Osteocyte (in vitro differentiated cells): ENCODE measurements around the gene PPP1CC. TPM values are rescaled to one million over a fixed set of nuclear protein-coding genes. Genes with fewer than 3 reads are reported as not detected.

Source experiments
- DNase-seq: peaks from one replicate; pipeline ENCODE4 v3.0.0; 2021; ENCODE audit warnings: mixed read lengths; ENCODE audit not compliant: unreplicated experiment; ENCODE audit errors: extremely low spot score
- H3K27ac Mint-ChIP-seq: one replicate; pipeline ENCODE4 v1.8.0; 2021; ENCODE audit warnings: mild to moderate bottlenecking, mixed read lengths; ENCODE audit not compliant: unreplicated experiment
- H3K27me3 Mint-ChIP-seq: one replicate; pipeline ENCODE4 v1.8.0; 2021; ENCODE audit warnings: mixed read lengths; ENCODE audit not compliant: unreplicated experiment
- H3K36me3 Mint-ChIP-seq: one replicate; pipeline ENCODE4 v1.8.0; 2021; ENCODE audit warnings: mixed read lengths; ENCODE audit not compliant: unreplicated experiment
- H3K4me1 Mint-ChIP-seq: one replicate; pipeline ENCODE4 v1.8.0; 2021; ENCODE audit warnings: mixed read lengths; ENCODE audit not compliant: unreplicated experiment
- H3K4me3 Mint-ChIP-seq: one replicate; pipeline ENCODE4 v1.8.0; 2021; ENCODE audit warnings: mild to moderate bottlenecking, moderate library complexity, mixed read lengths; ENCODE audit not compliant: unreplicated experiment
- H3K9me3 Mint-ChIP-seq: one replicate; pipeline ENCODE4 v1.8.0; 2021; ENCODE audit warnings: mixed read lengths; ENCODE audit not compliant: unreplicated experiment
- total RNA-seq: library from RNA; stranded (reverse); gene quantifications from 2 replicates; pipeline ENCODE4 v1.2.1, GENCODE V29; 2021
- TF ChIP-seq, protein P1 (sequence below): fragments of 200-600 bp; sonication (generic); IDR thresholded peaks from 2 replicates; pipeline ENCODE4 v1.5.0; 2021; ENCODE audit warnings: antibody characterized with exemption, mild to moderate bottlenecking, moderate library complexity

PPP1CC gene
- total RNA-seq, 1 donor from 2014 or later = 102 TPM

DNA sequence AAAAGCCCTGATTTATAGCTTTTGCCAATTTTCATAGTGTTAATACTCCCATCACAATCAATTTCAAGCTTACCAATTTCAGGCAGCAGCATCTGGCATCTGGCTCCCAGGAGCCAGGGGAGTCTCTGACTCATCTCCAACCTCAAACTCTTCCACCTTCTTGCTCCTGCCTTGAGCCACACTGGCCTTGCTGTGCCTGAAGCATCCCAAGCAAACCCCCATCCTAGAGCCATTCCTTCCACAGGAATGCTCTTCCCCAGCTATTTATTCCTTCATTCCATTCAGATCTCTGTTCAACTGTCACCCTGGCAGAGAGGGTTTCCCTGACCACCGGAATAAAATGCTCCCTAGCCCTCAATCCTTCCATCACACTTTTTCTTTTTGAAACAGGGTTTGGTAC lies 13.9 kb upstream of the PPP1CC start:
- no peak for DNase-seq
- Mint-ChIP-seq H3K4me1 (peaks cover 2% of the 10 kb centered on the region), H3K27me3 (no peaks in the 10 kb centered on the region)

DNA sequence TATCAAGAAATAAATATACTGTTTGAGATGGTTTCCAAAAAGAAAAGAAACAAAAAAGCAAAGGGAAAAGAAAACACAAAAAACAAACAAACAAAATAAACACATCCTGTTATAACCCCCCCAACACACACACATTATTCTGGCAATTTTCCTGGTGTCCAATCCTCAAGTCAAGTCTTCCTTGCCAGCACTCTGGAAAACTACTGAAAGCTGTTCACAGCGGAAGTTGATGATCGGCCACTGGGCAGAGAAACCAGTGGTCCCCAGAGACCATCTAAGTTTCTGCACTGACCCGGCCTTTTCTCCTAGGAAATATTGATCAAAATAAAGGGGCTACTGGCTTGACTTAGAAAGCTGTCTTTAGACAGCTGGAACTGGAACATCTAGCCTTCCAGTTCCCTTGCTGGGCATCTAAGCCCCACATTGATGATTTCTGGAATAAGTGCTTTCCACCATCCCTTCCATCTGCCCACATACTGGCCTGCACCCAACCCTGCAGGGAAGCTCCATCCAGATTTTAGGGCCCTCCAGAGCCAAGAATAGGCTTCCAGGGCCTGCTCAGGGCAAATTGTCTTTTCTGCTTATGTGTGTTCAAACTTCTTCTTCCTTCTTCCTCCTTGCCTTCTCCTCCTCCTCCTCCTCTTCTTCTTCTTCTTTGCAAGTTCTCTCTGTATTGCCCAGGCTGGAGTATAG lies 11.6 kb upstream of the PPP1CC start:
- no peaks in the 10 kb centered on the region for H3K27me3 Mint-ChIP-seq
- H3K4me1 Mint-ChIP-seq = peaks cover 2% of the 10 kb centered on the region
- H3K9me3 Mint-ChIP-seq = no peaks in the 10 kb centered on the region
- H3K27ac Mint-ChIP-seq = no peak overlapping the region
- TF ChIP-seq, protein P1, sequence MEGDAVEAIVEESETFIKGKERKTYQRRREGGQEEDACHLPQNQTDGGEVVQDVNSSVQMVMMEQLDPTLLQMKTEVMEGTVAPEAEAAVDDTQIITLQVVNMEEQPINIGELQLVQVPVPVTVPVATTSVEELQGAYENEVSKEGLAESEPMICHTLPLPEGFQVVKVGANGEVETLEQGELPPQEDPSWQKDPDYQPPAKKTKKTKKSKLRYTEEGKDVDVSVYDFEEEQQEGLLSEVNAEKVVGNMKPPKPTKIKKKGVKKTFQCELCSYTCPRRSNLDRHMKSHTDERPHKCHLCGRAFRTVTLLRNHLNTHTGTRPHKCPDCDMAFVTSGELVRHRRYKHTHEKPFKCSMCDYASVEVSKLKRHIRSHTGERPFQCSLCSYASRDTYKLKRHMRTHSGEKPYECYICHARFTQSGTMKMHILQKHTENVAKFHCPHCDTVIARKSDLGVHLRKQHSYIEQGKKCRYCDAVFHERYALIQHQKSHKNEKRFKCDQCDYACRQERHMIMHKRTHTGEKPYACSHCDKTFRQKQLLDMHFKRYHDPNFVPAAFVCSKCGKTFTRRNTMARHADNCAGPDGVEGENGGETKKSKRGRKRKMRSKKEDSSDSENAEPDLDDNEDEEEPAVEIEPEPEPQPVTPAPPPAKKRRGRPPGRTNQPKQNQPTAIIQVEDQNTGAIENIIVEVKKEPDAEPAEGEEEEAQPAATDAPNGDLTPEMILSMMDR = no peak
- no peak overlapping the region for H3K4me3 Mint-ChIP-seq
- H3K36me3 Mint-ChIP-seq = no peaks in the 10 kb centered on the region
- DNase-seq = no peak

More for the DNA sequence above, 13.9 kb upstream of the PPP1CC start:
- no peak overlapping the region for H3K27ac Mint-ChIP-seq
- TF ChIP-seq, protein P1 = no peak
- no peak overlapping the region for H3K4me3 Mint-ChIP-seq
- H3K36me3 Mint-ChIP-seq = no peaks in the 10 kb centered on the region
- H3K9me3 Mint-ChIP-seq = no peaks in the 10 kb centered on the region

GRCh38 chr12:110750784-110751461 lies 8.2 kb upstream of the PPP1CC start:
- Mint-ChIP-seq H3K27me3 (no peaks in the 10 kb centered on the region), H3K36me3 (no peaks in the 10 kb centered on the region), H3K4me1 (peaks cover 2% of the 10 kb centered on the region), H3K4me3 (no peak overlapping the region), H3K9me3 (no peaks in the 10 kb centered on the region), H3K27ac (no peak overlapping the region)
- TF ChIP-seq, protein P1 = no peak
- no peak for DNase-seq

DNA sequence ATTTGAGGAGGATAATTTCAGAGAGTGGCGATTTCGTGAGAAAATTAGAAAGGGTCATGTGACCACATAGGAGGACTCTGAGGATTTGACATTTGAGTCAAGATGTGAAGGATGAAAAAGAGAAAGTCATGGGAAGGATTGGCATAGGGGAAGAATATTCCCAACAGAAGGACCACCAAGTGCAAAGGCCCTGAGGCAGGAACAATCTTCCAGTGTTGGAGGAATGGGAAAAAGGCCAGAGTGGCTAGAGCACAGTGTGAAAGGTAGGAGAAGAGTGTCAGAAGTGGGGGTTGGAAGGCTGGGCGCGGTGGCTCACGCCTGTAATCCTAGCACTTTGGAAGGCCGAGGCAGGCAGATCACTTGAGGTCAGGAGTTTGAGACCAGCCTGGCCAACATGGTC lies 3.9 kb upstream of the PPP1CC start:
- Mint-ChIP-seq H3K4me1 (peaks cover 31% of the 10 kb centered on the region), H3K9me3 (no peaks in the 10 kb centered on the region), H3K27me3 (no peaks in the 10 kb centered on the region), H3K36me3 (no peaks in the 10 kb centered on the region), H3K4me3 (no peak overlapping the region), H3K27ac (no peak overlapping the region)
- no peak for DNase-seq
- TF ChIP-seq, protein P1 = no peak

DNA sequence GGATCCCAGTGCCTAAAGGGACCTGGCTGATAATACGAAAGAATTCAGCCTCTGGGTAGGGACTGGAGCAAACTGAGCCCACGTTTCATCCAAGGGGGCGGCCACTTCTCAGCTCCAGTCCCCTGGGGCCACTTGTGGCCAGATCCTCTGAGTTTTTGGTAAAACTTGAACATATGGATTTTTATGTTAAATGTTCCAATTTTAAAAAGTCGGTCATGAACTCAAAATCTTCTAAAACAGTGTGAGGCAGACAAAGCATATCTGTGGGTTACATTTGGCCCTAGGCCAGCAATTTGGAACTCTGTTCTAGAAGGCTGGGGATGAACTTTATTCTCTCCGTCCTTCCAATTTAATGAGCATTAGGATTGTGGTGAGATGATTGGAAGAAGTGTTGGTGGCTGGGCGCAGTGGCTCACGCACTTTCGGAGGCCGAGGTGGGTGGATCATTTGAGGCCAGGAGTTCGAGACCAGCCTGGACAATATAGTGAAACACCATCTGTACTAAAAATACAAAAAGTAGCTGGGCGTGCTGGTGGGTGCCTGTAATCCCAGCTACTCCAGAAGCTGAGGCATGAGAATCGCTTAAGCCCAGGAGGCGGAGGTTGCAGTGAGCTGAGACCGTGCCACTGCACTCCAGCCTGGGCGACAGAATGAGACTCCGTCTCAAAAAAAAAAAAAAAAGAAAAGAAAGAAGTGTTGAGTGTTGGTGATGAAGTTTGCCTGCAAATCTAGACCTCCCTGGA lies 3.0 kb upstream of the PPP1CC start:
- Mint-ChIP-seq H3K27me3 (no peaks in the 10 kb centered on the region), H3K36me3 (no peaks in the 10 kb centered on the region), H3K27ac (peak overlapping the region; percentile 35), H3K4me3 (no peak overlapping the region), H3K4me1 (peaks cover 40% of the 10 kb centered on the region), H3K9me3 (no peaks in the 10 kb centered on the region)
- TF ChIP-seq, protein P1 = no peak
- no peak for DNase-seq
